Measurements from ENCODE around the gene DENND10.
A peak's percentile ranks its signal among the peaks of the same experiment; 100 is the strongest.

The DENND10 gene

DNA sequence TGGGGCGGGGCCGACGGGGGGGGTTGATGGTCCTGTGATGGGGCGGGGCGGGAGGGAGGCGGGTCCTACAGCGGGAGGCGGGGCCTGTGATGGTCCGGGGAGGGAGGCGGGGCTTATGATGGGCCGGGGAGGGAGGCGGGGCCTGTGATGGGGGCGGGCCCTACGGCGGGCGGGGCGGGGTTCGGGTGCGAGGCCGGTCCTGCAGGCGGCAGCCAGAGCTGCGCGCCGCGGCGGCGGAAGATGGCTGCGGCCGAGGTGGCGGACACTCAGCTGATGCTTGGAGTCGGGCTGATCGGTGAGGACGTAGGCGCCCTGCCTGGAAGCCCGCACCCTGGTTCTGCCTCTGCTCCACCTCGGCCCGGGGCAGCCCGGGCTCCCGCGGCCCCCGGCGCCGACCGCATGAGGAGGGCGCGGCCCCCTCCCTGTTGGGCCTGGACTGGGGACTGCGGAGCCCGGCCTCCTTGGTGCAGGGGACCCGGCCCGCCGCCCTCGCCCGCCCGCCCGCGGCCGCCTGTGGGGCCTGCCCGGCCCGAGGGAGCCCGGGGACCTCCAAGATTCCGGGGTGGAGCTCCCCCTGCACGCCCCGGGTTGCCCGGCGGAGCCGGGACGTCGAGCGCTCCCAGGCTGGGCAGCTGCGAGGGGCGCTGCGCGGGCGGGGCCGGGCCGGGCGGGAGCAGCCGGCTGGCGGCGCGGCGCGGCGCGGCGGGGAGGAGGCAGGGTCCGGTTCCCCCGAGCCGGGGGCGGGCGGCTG is at the start of gene DENND10:
TSS of gene DENND10 (plus strand) at position 211 of the 751 bp plus-strand sequence. CDS start at position 241, 30 bp downstream.
- H3K4me1 ChIP-seq (ENCODE audit: insufficient read depth, low read length), result no peaks in the 10 kb centered on the region
- H3K27me3 ChIP-seq (ENCODE audit: insufficient read depth, low read length), result no peaks in the 10 kb centered on the region
- H3K36me3 ChIP-seq (ENCODE audit: insufficient read depth, low read depth, low read length), result peaks cover 20% of the 10 kb centered on the region
- H3K4me3 ChIP-seq (ENCODE audit: low read length), result peak within 1 kb of the TSS; percentile 80
- peak within 1 kb of the TSS; percentile 79; the same call in 1 of the 2 replicates for H3K9ac ChIP-seq (ENCODE audit: low read depth, low read length)
- H3K9me3 ChIP-seq (ENCODE audit: insufficient read depth, low read depth, low read length), result no peaks in the 10 kb centered on the region
- H3K27ac ChIP-seq (ENCODE audit: low read length), result no peak within 1 kb of the TSS

GRCh38 chr10:119055472-119055871 is 48.4 kb upstream of the DENND10 start:
- H3K27me3 ChIP-seq (ENCODE audit: insufficient read depth, low read length), result no peaks in the 10 kb centered on the region
- no peak overlapping the region for H3K9ac ChIP-seq (ENCODE audit: low read depth, low read length)
- H3K36me3 ChIP-seq (ENCODE audit: insufficient read depth, low read depth, low read length), result peaks cover 100% of the 10 kb centered on the region
- H3K4me3 ChIP-seq (ENCODE audit: low read length), result no peak overlapping the region
- H3K4me1 ChIP-seq (ENCODE audit: insufficient read depth, low read length), result no peaks in the 10 kb centered on the region
- H3K9me3 ChIP-seq (ENCODE audit: insufficient read depth, low read depth, low read length), result no peaks in the 10 kb centered on the region
- no peak overlapping the region for H3K27ac ChIP-seq (ENCODE audit: low read length)

DNA sequence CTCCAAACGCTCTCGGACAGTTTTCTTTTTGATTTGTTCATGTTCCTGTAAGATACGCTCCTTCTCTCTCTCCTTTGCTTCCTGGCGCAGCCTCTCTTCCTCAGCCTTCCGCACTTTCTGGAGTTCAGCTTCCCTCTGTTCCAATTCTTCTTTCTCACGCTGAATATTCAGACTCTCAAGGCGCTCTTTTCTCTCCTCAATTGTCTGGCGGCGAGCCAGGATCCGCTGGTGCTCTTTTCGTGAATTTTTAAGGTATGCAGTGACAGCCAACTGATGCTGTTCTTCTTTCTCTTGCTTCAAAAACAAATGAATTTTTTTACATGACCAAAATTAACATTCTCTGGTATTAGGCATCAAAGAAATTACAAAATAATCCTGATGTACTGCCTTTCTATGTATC is 45.9 kb upstream of the DENND10 start:
- no peak overlapping the region for H3K9ac ChIP-seq (ENCODE audit: low read depth, low read length)
- H3K4me1 ChIP-seq (ENCODE audit: insufficient read depth, low read length), result no peaks in the 10 kb centered on the region
- no peak overlapping the region for H3K4me3 ChIP-seq (ENCODE audit: low read length)
- H3K27ac ChIP-seq (ENCODE audit: low read length), result no peak overlapping the region
- H3K36me3 ChIP-seq (ENCODE audit: insufficient read depth, low read depth, low read length), result peaks cover 100% of the 10 kb centered on the region
- no peaks in the 10 kb centered on the region for H3K27me3 ChIP-seq (ENCODE audit: insufficient read depth, low read length)
- no peaks in the 10 kb centered on the region for H3K9me3 ChIP-seq (ENCODE audit: insufficient read depth, low read depth, low read length)

DNA sequence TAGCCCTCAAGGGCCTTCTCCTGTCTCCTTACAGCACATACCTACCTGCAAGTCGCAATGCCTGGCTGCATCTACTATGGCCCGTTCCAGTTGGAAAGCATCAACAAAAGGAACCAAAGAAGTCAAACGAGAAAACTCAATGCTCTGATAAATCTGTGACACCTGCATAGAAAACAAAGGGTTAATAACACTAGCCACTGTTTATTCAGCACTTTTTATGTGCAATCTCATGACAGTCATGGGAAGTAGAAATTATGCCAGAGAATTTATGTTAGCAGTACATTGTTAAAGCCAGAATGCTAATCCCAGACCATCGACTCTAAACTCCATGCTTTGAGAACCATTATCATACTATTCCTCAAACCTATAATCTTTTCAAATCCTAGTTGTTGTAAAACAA is 44.4 kb upstream of the DENND10 start:
- Histone ChIP-seq H3K9ac (ENCODE audit: low read depth, low read length) (no peak overlapping the region), H3K4me1 (ENCODE audit: insufficient read depth, low read length) (no peaks in the 10 kb centered on the region), H3K27ac (ENCODE audit: low read length) (no peak overlapping the region), H3K27me3 (ENCODE audit: insufficient read depth, low read length) (no peaks in the 10 kb centered on the region), H3K36me3 (ENCODE audit: insufficient read depth, low read depth, low read length) (peaks cover 100% of the 10 kb centered on the region), H3K9me3 (ENCODE audit: insufficient read depth, low read depth, low read length) (no peaks in the 10 kb centered on the region), H3K4me3 (ENCODE audit: low read length) (no peak overlapping the region)

- no peaks in the 10 kb centered on the region for H3K4me1 ChIP-seq (ENCODE audit: insufficient read depth, low read length)
- peaks cover 100% of the 10 kb centered on the region for H3K36me3 ChIP-seq (ENCODE audit: insufficient read depth, low read depth, low read length)
- H3K4me3 ChIP-seq (ENCODE audit: low read length), result no peak overlapping the region
- H3K9me3 ChIP-seq (ENCODE audit: insufficient read depth, low read depth, low read length), result no peaks in the 10 kb centered on the region
- no peaks in the 10 kb centered on the region for H3K27me3 ChIP-seq (ENCODE audit: insufficient read depth, low read length)
- no peak overlapping the region for H3K27ac ChIP-seq (ENCODE audit: low read length)
- no peak overlapping the region for H3K9ac ChIP-seq (ENCODE audit: low read depth, low read length)
Observed at GRCh38 chr10:119060107-119060506, 43.8 kb upstream of the DENND10 start.

- H3K4me3 ChIP-seq (ENCODE audit: low read length), result no peak overlapping the region
Observed at GRCh38 chr10:119061352-119061751, 42.6 kb upstream of the DENND10 start.

GRCh38 chr10:119061926-119062325 is 42.0 kb upstream of the DENND10 start:
- H3K9ac ChIP-seq (ENCODE audit: low read depth, low read length), result no peak overlapping the region
- H3K27me3 ChIP-seq (ENCODE audit: insufficient read depth, low read length), result no peaks in the 10 kb centered on the region
- no peak overlapping the region for H3K4me3 ChIP-seq (ENCODE audit: low read length)
- H3K36me3 ChIP-seq (ENCODE audit: insufficient read depth, low read depth, low read length), result peaks cover 100% of the 10 kb centered on the region
- no peaks in the 10 kb centered on the region for H3K9me3 ChIP-seq (ENCODE audit: insufficient read depth, low read depth, low read length)
- no peak overlapping the region for H3K27ac ChIP-seq (ENCODE audit: low read length)
- no peaks in the 10 kb centered on the region for H3K4me1 ChIP-seq (ENCODE audit: insufficient read depth, low read length)

More at GRCh38 chr10:119061352-119061751, 42.6 kb upstream of the DENND10 start:
- no peaks in the 10 kb centered on the region for H3K9me3 ChIP-seq (ENCODE audit: insufficient read depth, low read depth, low read length)
- no peaks in the 10 kb centered on the region for H3K4me1 ChIP-seq (ENCODE audit: insufficient read depth, low read length)
- H3K36me3 ChIP-seq (ENCODE audit: insufficient read depth, low read depth, low read length), result peaks cover 100% of the 10 kb centered on the region
- no peaks in the 10 kb centered on the region for H3K27me3 ChIP-seq (ENCODE audit: insufficient read depth, low read length)
- no peak overlapping the region for H3K9ac ChIP-seq (ENCODE audit: low read depth, low read length)
- H3K27ac ChIP-seq (ENCODE audit: low read length), result no peak overlapping the region

GRCh38 chr10:119070395-119071165 is 33.3 kb upstream of the DENND10 start:
- Histone ChIP-seq H3K4me1 (ENCODE audit: insufficient read depth, low read length) (no peaks in the 10 kb centered on the region), H3K36me3 (ENCODE audit: insufficient read depth, low read depth, low read length) (peaks cover 94% of the 10 kb centered on the region), H3K27ac (ENCODE audit: low read length) (no peak overlapping the region), H3K4me3 (ENCODE audit: low read length) (no peak overlapping the region), H3K27me3 (ENCODE audit: insufficient read depth, low read length) (no peaks in the 10 kb centered on the region), H3K9ac (ENCODE audit: low read depth, low read length) (no peak overlapping the region), H3K9me3 (ENCODE audit: insufficient read depth, low read depth, low read length) (no peaks in the 10 kb centered on the region)

DNA sequence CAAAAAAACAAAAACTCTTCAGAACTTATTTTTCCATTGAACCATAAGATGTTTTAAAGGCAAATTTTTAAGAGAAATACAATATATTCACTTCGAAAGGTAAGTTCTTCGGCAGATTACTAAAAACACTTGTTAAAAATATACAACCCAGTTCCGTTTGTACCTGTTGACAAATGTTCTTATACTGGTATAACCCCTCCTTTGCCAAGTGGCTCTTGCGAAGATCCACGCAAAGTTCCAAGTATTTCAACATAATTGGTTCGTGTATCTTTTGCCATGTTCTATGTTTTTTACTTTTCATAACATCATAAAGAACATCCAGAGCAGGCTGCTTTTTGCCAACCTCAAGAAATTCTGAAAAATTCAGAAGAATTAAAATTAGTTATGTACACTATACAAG is 30.3 kb upstream of the DENND10 start:
- Histone ChIP-seq H3K9me3 (ENCODE audit: insufficient read depth, low read depth, low read length) (no peaks in the 10 kb centered on the region), H3K27me3 (ENCODE audit: insufficient read depth, low read length) (no peaks in the 10 kb centered on the region), H3K36me3 (ENCODE audit: insufficient read depth, low read depth, low read length) (peaks cover 81% of the 10 kb centered on the region), H3K4me3 (ENCODE audit: low read length) (no peak overlapping the region), H3K27ac (ENCODE audit: low read length) (no peak overlapping the region), H3K9ac (ENCODE audit: low read depth, low read length) (no peak overlapping the region), H3K4me1 (ENCODE audit: insufficient read depth, low read length) (peaks cover 3% of the 10 kb centered on the region; the same call in 1 of the 2 replicates)

DNA sequence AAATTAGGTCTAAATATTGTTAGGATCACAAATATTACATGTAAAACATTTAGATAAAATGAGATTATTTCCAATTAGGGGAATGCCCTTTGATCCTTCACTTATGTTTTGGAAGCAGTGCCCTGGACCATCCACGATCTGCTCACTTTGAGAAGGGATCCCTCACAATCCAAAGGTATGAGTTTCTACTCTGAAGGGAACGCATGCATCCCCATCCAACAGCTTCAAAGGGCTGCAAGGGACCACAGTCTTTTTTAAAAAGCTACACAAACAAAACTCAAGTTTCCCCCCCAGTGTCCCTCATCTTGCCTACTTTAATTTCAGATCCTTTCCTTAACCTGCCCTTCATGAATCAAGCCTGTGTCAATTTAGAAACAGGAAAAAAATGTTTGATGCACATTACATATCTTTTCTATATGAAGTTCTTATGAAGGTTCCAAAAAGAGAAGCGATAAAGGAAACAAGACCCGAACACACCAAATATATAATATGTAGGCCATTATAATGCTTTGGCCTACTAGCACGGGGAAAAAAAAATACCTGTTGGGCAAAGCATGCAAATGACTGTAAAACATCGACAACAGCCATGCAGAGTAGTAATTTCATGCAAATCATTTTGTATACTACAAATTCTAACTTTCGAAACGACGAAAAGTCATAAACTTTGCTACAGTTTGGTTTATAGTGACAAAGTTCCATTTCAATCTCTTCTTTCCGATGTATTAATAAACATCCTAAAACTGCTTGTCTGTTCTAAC is 25.3 kb upstream of the DENND10 start:
- Histone ChIP-seq H3K4me1 (ENCODE audit: insufficient read depth, low read length) (peaks cover 7% of the 10 kb centered on the region; the same call in 1 of the 2 replicates), H3K27me3 (ENCODE audit: insufficient read depth, low read length) (no peaks in the 10 kb centered on the region), H3K36me3 (ENCODE audit: insufficient read depth, low read depth, low read length) (peaks cover 40% of the 10 kb centered on the region), H3K27ac (ENCODE audit: low read length) (no peak overlapping the region), H3K4me3 (ENCODE audit: low read length) (peak overlapping the region; percentile 93), H3K9me3 (ENCODE audit: insufficient read depth, low read depth, low read length) (no peaks in the 10 kb centered on the region), H3K9ac (ENCODE audit: low read depth, low read length) (peak overlapping the region; percentile 100)

Data from iPS-20b (cell line).